Measurements from ENCODE around the gene RNF44.

RNF44 gene

DNA sequence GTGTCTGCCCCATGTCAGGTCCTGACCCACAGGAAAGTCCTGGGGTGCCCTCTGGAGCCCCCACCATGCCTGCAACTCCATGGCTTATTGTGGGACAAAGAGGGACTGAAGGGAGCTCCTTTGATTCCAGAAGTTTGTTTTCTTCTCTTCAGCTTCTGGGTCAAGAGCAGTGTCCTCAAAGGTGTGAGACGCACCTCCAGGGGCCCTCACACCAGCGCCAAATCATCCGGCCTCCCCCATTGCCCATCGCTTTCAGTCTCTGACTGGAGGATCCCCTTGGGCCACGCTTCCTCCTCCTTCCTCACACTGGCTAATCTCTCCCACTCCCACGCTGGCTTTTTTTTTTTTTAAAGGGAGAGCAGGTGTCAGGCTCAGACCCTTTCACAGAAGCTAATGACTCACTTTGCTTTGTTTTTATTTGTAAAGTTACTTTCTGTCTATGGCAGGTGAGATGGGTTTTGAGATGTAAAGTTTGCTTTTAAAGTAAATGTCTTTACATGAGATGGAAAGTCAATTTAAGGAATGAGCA lies 28.6 kb upstream of the RNF44 start:
- Histone ChIP-seq H2AFZ (ENCODE audit: low read depth, low read length) (no peak overlapping the region), H3K4me1 (ENCODE audit: insufficient read depth, low read length) (no peaks in the 10 kb centered on the region), H3K4me3 (ENCODE audit: low read depth in 1 of 2, low read length in 2 of 2) (no peak overlapping the region), H3K9me3 (ENCODE audit: insufficient read depth, low read length, severe bottlenecking) (no peaks in the 10 kb centered on the region), H3K79me2 (ENCODE audit: insufficient read depth, low read length) (no peaks in the 10 kb centered on the region), H3K27ac (ENCODE audit: low read length) (no peak overlapping the region), H4K20me1 (ENCODE audit: insufficient read depth, low read length) (no peaks in the 10 kb centered on the region), H3K27me3 (ENCODE audit: insufficient read depth, low read length, poor library complexity) (peaks cover 6% of the 10 kb centered on the region), H3K36me3 (ENCODE audit: insufficient read depth, low read length) (no peaks in the 10 kb centered on the region), H3K9ac (ENCODE audit: low read depth, low read length) (no peak overlapping the region), H3K4me2 (ENCODE audit: insufficient read depth, low read length) (no peak overlapping the region)
- ATAC-seq (ENCODE audit: insufficient read depth, low read depth) (no peak), DNase-seq (no peak)
- TF ChIP-seq, protein P1, sequence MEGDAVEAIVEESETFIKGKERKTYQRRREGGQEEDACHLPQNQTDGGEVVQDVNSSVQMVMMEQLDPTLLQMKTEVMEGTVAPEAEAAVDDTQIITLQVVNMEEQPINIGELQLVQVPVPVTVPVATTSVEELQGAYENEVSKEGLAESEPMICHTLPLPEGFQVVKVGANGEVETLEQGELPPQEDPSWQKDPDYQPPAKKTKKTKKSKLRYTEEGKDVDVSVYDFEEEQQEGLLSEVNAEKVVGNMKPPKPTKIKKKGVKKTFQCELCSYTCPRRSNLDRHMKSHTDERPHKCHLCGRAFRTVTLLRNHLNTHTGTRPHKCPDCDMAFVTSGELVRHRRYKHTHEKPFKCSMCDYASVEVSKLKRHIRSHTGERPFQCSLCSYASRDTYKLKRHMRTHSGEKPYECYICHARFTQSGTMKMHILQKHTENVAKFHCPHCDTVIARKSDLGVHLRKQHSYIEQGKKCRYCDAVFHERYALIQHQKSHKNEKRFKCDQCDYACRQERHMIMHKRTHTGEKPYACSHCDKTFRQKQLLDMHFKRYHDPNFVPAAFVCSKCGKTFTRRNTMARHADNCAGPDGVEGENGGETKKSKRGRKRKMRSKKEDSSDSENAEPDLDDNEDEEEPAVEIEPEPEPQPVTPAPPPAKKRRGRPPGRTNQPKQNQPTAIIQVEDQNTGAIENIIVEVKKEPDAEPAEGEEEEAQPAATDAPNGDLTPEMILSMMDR (IDR thresholded peaks at IDR 0.05; ENCODE audit: borderline replicate concordance, extremely low read depth, low read length, poor library complexity, severe bottlenecking), result no peak
- no peak for TF ChIP-seq EZH2 (IDR thresholded peaks at IDR 0.05; ENCODE audit: borderline replicate concordance, low read depth, low read length, severe bottlenecking)

DNA sequence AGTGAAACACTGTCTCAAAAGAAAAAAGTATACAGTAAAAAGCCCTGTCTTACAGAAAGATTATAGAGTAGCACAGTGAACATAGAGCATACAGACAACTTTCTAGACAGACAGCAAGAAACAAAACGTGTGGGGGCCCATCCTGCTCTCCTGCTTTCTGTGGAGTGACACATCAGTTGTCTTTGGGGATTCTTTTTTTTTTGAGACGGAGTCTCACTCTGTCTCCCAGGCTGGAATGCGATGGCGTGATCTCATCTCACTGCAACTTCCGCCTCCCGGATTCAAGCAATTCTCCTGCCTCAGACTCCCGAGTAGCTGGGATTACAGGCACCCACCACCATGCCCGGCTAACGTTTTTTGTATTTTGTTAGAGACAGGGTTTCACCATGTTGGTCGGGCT lies 26.8 kb upstream of the RNF44 start:
- Histone ChIP-seq H3K9ac (ENCODE audit: low read depth, low read length) (no peak overlapping the region), H3K9me3 (ENCODE audit: insufficient read depth, low read length, severe bottlenecking) (no peaks in the 10 kb centered on the region), H3K4me3 (ENCODE audit: low read depth in 1 of 2, low read length in 2 of 2) (no peak overlapping the region), H3K79me2 (ENCODE audit: insufficient read depth, low read length) (no peaks in the 10 kb centered on the region), H3K27me3 (ENCODE audit: insufficient read depth, low read length, poor library complexity) (no peaks in the 10 kb centered on the region), H3K36me3 (ENCODE audit: insufficient read depth, low read length) (no peaks in the 10 kb centered on the region), H4K20me1 (ENCODE audit: insufficient read depth, low read length) (no peaks in the 10 kb centered on the region), H3K4me1 (ENCODE audit: insufficient read depth, low read length) (no peaks in the 10 kb centered on the region), H3K27ac (ENCODE audit: low read length) (no peak overlapping the region), H3K4me2 (ENCODE audit: insufficient read depth, low read length) (no peak overlapping the region), H2AFZ (ENCODE audit: low read depth, low read length) (no peak overlapping the region)
- no peak for ATAC-seq (ENCODE audit: insufficient read depth, low read depth)
- DNase-seq, result no peak
- TF ChIP-seq, protein P1 (IDR thresholded peaks at IDR 0.05; ENCODE audit: borderline replicate concordance, extremely low read depth, low read length, poor library complexity, severe bottlenecking), result no peak
- TF ChIP-seq EZH2 (IDR thresholded peaks at IDR 0.05; ENCODE audit: borderline replicate concordance, low read depth, low read length, severe bottlenecking), result no peak

DNA sequence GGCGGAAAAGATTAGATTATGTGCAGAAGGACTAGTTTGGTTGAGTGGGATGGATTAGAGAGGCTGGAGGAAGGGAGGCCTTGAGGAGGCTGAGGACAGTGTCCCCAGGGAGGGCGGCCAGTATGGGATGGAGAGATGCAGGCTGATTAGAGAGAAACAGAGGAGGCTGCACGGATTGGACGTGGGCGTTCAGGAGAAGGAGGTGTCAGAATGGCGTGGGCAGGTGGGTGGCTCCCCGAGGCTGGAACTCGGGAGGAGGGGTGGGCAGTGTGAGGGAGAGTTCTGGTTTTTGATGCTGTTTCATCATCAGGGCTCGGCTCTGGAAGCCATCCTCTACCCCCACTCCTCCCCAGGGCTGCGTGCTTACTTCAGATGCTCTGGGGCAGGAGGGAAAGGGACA lies 25.0 kb upstream of the RNF44 start:
- H2AFZ ChIP-seq (ENCODE audit: low read depth, low read length), result no peak overlapping the region
- H3K27ac ChIP-seq (ENCODE audit: low read length), result no peak overlapping the region
- H3K27me3 ChIP-seq (ENCODE audit: insufficient read depth, low read length, poor library complexity), result no peaks in the 10 kb centered on the region
- no peak for ATAC-seq (ENCODE audit: insufficient read depth, low read depth)
- no peaks in the 10 kb centered on the region for H3K36me3 ChIP-seq (ENCODE audit: insufficient read depth, low read length)
- TF ChIP-seq, protein P1 (IDR thresholded peaks at IDR 0.05; ENCODE audit: borderline replicate concordance, extremely low read depth, low read length, poor library complexity, severe bottlenecking), result no peak
- TF ChIP-seq EZH2 (IDR thresholded peaks at IDR 0.05; ENCODE audit: borderline replicate concordance, low read depth, low read length, severe bottlenecking), result no peak
- no peak for DNase-seq
- H4K20me1 ChIP-seq (ENCODE audit: insufficient read depth, low read length), result no peaks in the 10 kb centered on the region
- no peaks in the 10 kb centered on the region for H3K9me3 ChIP-seq (ENCODE audit: insufficient read depth, low read length, severe bottlenecking)
- no peak overlapping the region for H3K4me3 ChIP-seq (ENCODE audit: low read depth in 1 of 2, low read length in 2 of 2)
- H3K4me2 ChIP-seq (ENCODE audit: insufficient read depth, low read length), result no peak overlapping the region
- no peak overlapping the region for H3K9ac ChIP-seq (ENCODE audit: low read depth, low read length)
- no peaks in the 10 kb centered on the region for H3K4me1 ChIP-seq (ENCODE audit: insufficient read depth, low read length)
- no peaks in the 10 kb centered on the region for H3K79me2 ChIP-seq (ENCODE audit: insufficient read depth, low read length)

DNA sequence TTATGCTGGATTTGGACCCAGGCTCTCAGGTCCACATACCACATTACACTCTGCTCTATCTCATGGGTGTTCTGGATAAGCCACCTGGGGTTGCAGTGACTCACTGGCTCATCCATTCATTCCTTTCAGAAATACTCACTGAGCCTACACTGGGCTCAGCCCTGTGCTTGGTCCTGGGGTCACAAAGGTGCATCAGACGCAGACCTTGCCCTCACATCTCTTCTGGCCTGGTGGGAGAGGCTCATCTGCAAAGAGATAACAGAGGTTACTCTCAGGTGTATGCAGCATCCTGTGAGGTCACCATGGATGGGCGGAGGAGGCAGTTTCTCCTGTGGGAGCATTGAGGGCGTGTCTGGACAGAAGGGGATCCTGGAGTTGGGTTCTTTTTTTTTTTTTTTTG lies 24.1 kb upstream of the RNF44 start:
- DNase-seq, result no peak
- H3K36me3 ChIP-seq (ENCODE audit: insufficient read depth, low read length), result no peaks in the 10 kb centered on the region
- no peak overlapping the region for H3K4me3 ChIP-seq (ENCODE audit: low read depth in 1 of 2, low read length in 2 of 2)
- no peak overlapping the region for H2AFZ ChIP-seq (ENCODE audit: low read depth, low read length)
- TF ChIP-seq, protein P1 (IDR thresholded peaks at IDR 0.05; ENCODE audit: borderline replicate concordance, extremely low read depth, low read length, poor library complexity, severe bottlenecking), result no peak
- TF ChIP-seq EZH2 (IDR thresholded peaks at IDR 0.05; ENCODE audit: borderline replicate concordance, low read depth, low read length, severe bottlenecking), result no peak
- H3K4me1 ChIP-seq (ENCODE audit: insufficient read depth, low read length), result no peaks in the 10 kb centered on the region
- no peaks in the 10 kb centered on the region for H3K79me2 ChIP-seq (ENCODE audit: insufficient read depth, low read length)
- H3K27me3 ChIP-seq (ENCODE audit: insufficient read depth, low read length, poor library complexity), result no peaks in the 10 kb centered on the region
- no peak overlapping the region for H3K4me2 ChIP-seq (ENCODE audit: insufficient read depth, low read length)
- no peaks in the 10 kb centered on the region for H4K20me1 ChIP-seq (ENCODE audit: insufficient read depth, low read length)
- no peak overlapping the region for H3K27ac ChIP-seq (ENCODE audit: low read length)
- no peak for ATAC-seq (ENCODE audit: insufficient read depth, low read depth)
- no peaks in the 10 kb centered on the region for H3K9me3 ChIP-seq (ENCODE audit: insufficient read depth, low read length, severe bottlenecking)
- H3K9ac ChIP-seq (ENCODE audit: low read depth, low read length), result no peak overlapping the region
